ENCODE data around the gene TMEM88.

The TMEM88 gene

DNA sequence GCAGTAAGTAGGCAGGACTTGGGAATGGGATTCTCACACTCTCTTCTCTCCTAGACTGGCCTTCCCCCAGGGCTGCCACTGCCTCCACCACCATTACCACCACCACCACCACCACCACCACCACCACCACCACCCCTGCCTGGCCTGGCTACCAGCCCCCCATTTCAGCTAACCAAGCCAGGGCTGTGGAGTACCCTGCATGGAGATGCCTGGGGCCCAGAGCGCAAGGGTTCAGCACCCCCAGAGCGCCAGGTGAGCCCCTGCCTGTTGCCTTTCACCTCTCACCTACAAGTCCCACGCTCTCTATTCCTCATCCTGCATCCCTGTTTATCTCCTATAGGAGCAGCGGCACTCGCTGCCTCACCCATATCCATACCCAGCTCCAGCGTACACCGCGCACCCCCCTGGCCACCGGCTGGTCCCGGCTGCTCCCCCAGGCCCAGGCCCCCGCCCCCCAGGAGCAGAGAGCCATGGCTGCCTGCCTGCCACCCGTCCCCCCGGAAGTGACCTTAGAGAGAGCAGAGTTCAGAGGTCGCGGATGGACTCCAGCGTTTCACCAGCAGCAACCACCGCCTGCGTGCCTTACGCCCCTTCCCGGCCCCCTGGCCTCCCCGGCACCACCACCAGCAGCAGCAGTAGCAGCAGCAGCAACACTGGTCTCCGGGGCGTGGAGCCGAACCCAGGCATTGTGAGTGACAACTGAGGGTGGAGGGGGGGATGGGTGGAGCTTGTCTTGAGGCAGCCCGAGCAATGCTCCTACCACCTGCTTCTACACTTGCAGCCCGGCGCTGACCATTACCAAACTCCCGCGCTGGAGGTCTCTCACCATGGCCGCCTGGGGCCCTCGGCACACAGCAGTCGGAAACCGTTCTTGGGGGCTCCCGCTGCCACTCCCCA is 7.9 kb upstream of the TMEM88 start:
- no peak for TF ChIP-seq ZNF274 (IDR thresholded peaks at IDR 0.05; ENCODE audit: low read depth, low read length)
- TF ChIP-seq SUZ12 (IDR thresholded peaks at IDR 0.05; ENCODE audit: extremely low read depth, insufficient read depth, insufficient read length) = no peak
- TF ChIP-seq YY1 (IDR thresholded peaks at IDR 0.05; ENCODE audit: insufficient read depth, insufficient read length) = no peak
- no peak overlapping the region for H3K9ac ChIP-seq (ENCODE audit: insufficient read length, low read depth)
- no peaks in the 10 kb centered on the region for H3K9me3 ChIP-seq (ENCODE audit: insufficient read depth, low read length)
- no peak for DNase-seq (ENCODE audit: low read depth, low spot score)
- no peaks in the 10 kb centered on the region for H3K27me3 ChIP-seq (ENCODE audit: insufficient read depth, insufficient read length)
- H3K36me3 ChIP-seq (ENCODE audit: insufficient read depth, insufficient read length, low read length) = peaks cover 50% of the 10 kb centered on the region
- no peak overlapping the region for H3K4me3 ChIP-seq (ENCODE audit: insufficient read length, low read depth)
- H3K4me1 ChIP-seq (ENCODE audit: insufficient read depth, insufficient read length) = peaks cover 5% of the 10 kb centered on the region

DNA sequence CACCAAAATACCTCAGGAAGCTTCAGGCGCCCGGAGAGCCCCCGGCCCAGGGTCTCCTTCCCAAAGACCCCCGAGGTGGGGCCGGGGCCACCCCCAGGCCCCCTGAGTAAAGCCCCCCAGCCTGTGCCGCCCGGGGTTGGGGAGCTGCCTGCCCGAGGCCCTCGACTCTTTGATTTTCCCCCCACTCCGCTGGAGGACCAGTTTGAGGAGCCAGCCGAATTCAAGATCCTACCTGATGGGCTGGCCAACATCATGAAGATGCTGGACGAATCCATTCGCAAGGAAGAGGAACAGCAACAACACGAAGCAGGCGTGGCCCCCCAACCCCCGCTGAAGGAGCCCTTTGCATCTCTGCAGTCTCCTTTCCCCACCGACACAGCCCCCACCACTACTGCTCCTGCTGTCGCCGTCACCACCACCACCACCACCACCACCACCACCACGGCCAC is 6.7 kb upstream of the TMEM88 start:
- no peaks in the 10 kb centered on the region for H3K9me3 ChIP-seq (ENCODE audit: insufficient read depth, low read length)
- no peak overlapping the region for H3K4me3 ChIP-seq (ENCODE audit: insufficient read length, low read depth)
- H3K36me3 ChIP-seq (ENCODE audit: insufficient read depth, insufficient read length, low read length) = peaks cover 62% of the 10 kb centered on the region
- H3K4me1 ChIP-seq (ENCODE audit: insufficient read depth, insufficient read length) = peaks cover 6% of the 10 kb centered on the region
- H3K9ac ChIP-seq (ENCODE audit: insufficient read length, low read depth) = no peak overlapping the region
- H3K27me3 ChIP-seq (ENCODE audit: insufficient read depth, insufficient read length) = no peaks in the 10 kb centered on the region
- TF ChIP-seq ZNF274 (IDR thresholded peaks at IDR 0.05; ENCODE audit: low read depth, low read length) (no peak), SUZ12 (IDR thresholded peaks at IDR 0.05; ENCODE audit: extremely low read depth, insufficient read depth, insufficient read length) (no peak), YY1 (IDR thresholded peaks at IDR 0.05; ENCODE audit: insufficient read depth, insufficient read length) (no peak)
- no peak for DNase-seq (ENCODE audit: low read depth, low spot score)

DNA sequence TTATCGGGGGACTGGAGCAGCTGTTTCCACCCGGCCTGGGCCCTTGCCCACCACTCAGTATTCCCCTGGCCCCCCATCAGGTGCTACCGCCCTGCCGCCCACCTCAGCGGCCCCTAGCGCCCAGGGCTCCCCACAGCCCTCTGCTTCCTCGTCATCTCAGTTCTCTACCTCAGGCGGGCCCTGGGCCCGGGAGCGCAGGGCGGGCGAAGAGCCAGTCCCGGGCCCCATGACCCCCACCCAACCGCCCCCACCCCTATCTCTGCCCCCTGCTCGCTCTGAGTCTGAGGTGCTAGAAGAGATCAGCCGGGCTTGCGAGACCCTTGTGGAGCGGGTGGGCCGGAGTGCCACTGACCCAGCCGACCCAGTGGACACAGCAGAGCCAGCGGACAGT is 6.1 kb upstream of the TMEM88 start:
- H3K36me3 ChIP-seq (ENCODE audit: insufficient read depth, insufficient read length, low read length) = peaks cover 64% of the 10 kb centered on the region
- H3K4me1 ChIP-seq (ENCODE audit: insufficient read depth, insufficient read length) = peaks cover 6% of the 10 kb centered on the region
- H3K27me3 ChIP-seq (ENCODE audit: insufficient read depth, insufficient read length) = no peaks in the 10 kb centered on the region
- DNase-seq (ENCODE audit: low read depth, low spot score) = no peak
- no peaks in the 10 kb centered on the region for H3K9me3 ChIP-seq (ENCODE audit: insufficient read depth, low read length)
- H3K9ac ChIP-seq (ENCODE audit: insufficient read length, low read depth) = no peak overlapping the region
- TF ChIP-seq SUZ12 (IDR thresholded peaks at IDR 0.05; ENCODE audit: extremely low read depth, insufficient read depth, insufficient read length) = no peak
- no peak for TF ChIP-seq ZNF274 (IDR thresholded peaks at IDR 0.05; ENCODE audit: low read depth, low read length)
- TF ChIP-seq YY1 (IDR thresholded peaks at IDR 0.05; ENCODE audit: insufficient read depth, insufficient read length) = no peak
- no peak overlapping the region for H3K4me3 ChIP-seq (ENCODE audit: insufficient read length, low read depth)

DNA sequence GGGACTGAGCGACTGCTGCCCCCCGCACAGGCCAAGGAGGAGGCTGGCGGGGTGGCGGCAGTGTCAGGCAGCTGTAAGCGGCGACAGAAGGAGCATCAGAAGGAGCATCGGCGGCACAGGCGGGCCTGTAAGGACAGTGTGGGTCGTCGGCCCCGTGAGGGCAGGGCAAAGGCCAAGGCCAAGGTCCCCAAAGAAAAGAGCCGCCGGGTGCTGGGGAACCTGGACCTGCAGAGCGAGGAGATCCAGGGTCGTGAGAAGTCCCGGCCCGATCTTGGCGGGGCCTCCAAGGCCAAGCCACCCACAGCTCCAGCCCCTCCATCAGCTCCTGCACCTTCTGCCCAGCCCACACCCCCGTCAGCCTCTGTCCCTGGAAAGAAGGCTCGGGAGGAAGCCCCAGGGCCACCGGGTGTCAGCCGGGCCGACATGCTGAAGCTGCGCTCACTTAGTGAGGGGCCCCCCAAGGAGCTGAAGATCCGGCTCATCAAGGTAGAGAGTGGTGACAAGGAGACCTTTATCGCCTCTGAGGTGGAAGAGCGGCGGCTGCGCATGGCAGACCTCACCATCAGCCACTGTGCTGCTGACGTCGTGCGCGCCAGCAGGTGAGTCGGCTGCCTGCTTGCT is 5.6 kb upstream of the TMEM88 start:
- Histone ChIP-seq H3K9ac (ENCODE audit: insufficient read length, low read depth) (no peak overlapping the region), H3K36me3 (ENCODE audit: insufficient read depth, insufficient read length, low read length) (peaks cover 64% of the 10 kb centered on the region), H3K4me3 (ENCODE audit: insufficient read length, low read depth) (no peak overlapping the region), H3K27me3 (ENCODE audit: insufficient read depth, insufficient read length) (no peaks in the 10 kb centered on the region), H3K4me1 (ENCODE audit: insufficient read depth, insufficient read length) (peaks cover 6% of the 10 kb centered on the region), H3K9me3 (ENCODE audit: insufficient read depth, low read length) (no peaks in the 10 kb centered on the region)
- TF ChIP-seq ZNF274 (IDR thresholded peaks at IDR 0.05; ENCODE audit: low read depth, low read length) (no peak), YY1 (IDR thresholded peaks at IDR 0.05; ENCODE audit: insufficient read depth, insufficient read length) (no peak), SUZ12 (IDR thresholded peaks at IDR 0.05; ENCODE audit: extremely low read depth, insufficient read depth, insufficient read length) (no peak)
- DNase-seq (ENCODE audit: low read depth, low spot score) = no peak

DNA sequence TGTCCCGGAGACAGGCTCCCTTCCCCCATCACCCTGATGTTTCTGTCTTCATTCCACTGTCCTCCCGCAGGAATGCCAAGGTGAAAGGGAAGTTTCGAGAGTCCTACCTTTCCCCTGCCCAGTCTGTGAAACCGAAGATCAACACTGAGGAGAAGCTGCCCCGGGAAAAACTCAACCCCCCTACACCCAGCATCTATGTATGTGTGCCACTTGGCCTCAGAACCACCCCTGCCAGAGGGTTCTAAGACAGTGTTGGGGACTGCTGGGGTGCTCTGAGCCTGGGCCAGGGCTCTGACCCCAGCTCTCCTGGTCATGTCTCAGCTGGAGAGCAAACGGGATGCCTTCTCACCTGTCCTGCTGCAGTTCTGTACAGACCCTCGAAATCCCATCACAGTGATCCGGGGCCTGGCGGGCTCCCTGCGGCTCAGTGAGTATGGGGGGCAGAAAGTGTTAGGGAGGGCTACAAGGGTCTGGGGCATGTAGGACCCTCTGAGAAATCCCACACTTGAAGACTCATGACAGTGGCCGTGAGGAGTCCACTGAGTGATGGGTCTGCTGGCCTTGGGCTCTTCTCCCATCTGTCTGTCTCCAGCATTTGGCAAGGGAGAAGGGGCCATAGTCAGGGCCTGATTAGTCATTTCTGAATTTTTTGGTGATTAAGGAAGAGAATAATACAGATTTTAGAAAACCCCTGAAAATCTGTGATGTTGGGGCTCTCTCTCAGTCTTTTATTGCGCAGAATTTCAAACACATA is 4.9 kb upstream of the TMEM88 start:
- no peak overlapping the region for H3K4me3 ChIP-seq (ENCODE audit: insufficient read length, low read depth)
- no peaks in the 10 kb centered on the region for H3K9me3 ChIP-seq (ENCODE audit: insufficient read depth, low read length)
- no peak for DNase-seq (ENCODE audit: low read depth, low spot score)
- H3K9ac ChIP-seq (ENCODE audit: insufficient read length, low read depth) = no peak overlapping the region
- H3K36me3 ChIP-seq (ENCODE audit: insufficient read depth, insufficient read length, low read length) = peaks cover 64% of the 10 kb centered on the region
- H3K4me1 ChIP-seq (ENCODE audit: insufficient read depth, insufficient read length) = peaks cover 6% of the 10 kb centered on the region
- TF ChIP-seq ZNF274 (IDR thresholded peaks at IDR 0.05; ENCODE audit: low read depth, low read length) (no peak), YY1 (IDR thresholded peaks at IDR 0.05; ENCODE audit: insufficient read depth, insufficient read length) (no peak), SUZ12 (IDR thresholded peaks at IDR 0.05; ENCODE audit: extremely low read depth, insufficient read depth, insufficient read length) (no peak)
- H3K27me3 ChIP-seq (ENCODE audit: insufficient read depth, insufficient read length) = no peaks in the 10 kb centered on the region

DNA sequence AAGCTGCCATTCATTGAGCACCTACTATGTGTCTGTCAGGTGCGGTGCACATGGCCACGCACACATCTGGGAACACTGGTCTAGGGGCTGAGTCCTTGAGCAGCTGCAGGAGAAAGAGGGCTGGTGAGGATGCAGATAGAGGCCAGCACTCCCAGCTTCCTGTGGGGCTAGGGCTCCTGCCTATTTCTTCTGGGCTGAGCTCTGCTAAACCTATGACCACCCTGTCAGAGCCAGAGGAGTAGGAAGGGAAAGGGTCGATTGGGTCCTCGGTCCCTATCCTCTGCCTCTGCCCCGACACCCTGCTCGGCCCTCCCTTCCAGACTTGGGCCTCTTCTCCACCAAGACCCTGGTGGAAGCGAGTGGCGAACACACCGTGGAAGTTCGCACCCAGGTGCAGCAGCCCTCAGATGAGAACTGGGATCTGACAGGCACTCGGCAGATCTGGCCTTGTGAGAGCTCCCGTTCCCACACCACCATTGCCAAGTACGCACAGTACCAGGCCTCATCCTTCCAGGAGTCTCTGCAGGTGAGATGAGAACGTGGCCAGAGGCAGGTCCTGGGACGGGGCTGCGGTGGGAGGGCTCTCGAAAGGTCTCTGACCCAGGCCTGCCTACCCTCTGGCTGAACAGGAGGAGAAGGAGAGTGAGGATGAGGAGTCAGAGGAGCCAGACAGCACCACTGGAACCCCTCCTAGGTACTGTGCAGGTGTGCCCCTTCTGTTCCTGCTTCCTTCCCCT is 4.0 kb upstream of the TMEM88 start:
- H3K4me1 ChIP-seq (ENCODE audit: insufficient read depth, insufficient read length) = peaks cover 6% of the 10 kb centered on the region
- no peak for DNase-seq (ENCODE audit: low read depth, low spot score)
- no peaks in the 10 kb centered on the region for H3K9me3 ChIP-seq (ENCODE audit: insufficient read depth, low read length)
- H3K27me3 ChIP-seq (ENCODE audit: insufficient read depth, insufficient read length) = no peaks in the 10 kb centered on the region
- TF ChIP-seq SUZ12 (IDR thresholded peaks at IDR 0.05; ENCODE audit: extremely low read depth, insufficient read depth, insufficient read length) (no peak), ZNF274 (IDR thresholded peaks at IDR 0.05; ENCODE audit: low read depth, low read length) (no peak), YY1 (IDR thresholded peaks at IDR 0.05; ENCODE audit: insufficient read depth, insufficient read length) (no peak)
- no peak overlapping the region for H3K4me3 ChIP-seq (ENCODE audit: insufficient read length, low read depth)
- peaks cover 58% of the 10 kb centered on the region for H3K36me3 ChIP-seq (ENCODE audit: insufficient read depth, insufficient read length, low read length)
- H3K9ac ChIP-seq (ENCODE audit: insufficient read length, low read depth) = peak overlapping the region; percentile 10

Measured in NT2/D1 (cell line).